GM23338 (cell line): ENCODE measurements around the gene NTF3. TPM values are rescaled to one million over a fixed set of nuclear protein-coding genes. Genes with fewer than 3 reads are reported as not detected.

ENCODE experiments used
- ATAC-seq: fragments of 200-7000 bp; cut with Tn5 transposase; 3 replicates; pipeline ENCODE4 v1.9.1; 2020
- DNase-seq: peaks from one replicate; pipeline ENCODE4 v3.0.0-alpha.2; 2015; ENCODE audit warnings: low spot score
- H2AFZ ChIP-seq: fragments of 200-600 bp; sonication (generic); 2 replicates; pipeline ENCODE4 v1.8.0; 2016; ENCODE audit warnings: antibody characterized with exemption, mild to moderate bottlenecking, moderate library complexity
- H3F3A ChIP-seq: fragments of 200-600 bp; sonication (generic); replicated peaks from 2 replicates; pipeline ENCODE4 v1.8.0; 2017; ENCODE audit warnings: antibody characterized with exemption, mixed run types, low read depth
- H3K27ac ChIP-seq: fragments of 200-600 bp; sonication (generic); 2 replicates; pipeline ENCODE4 v1.6.1; 2016; ENCODE audit warnings: low read depth
- H3K27me3 ChIP-seq: fragments of 200-600 bp; sonication (generic); 2 replicates; pipeline ENCODE4 v1.8.0; 2016; ENCODE audit warnings: mild to moderate bottlenecking, mixed run types, moderate library complexity; ENCODE audit not compliant: insufficient read depth
- H3K36me3 ChIP-seq: fragments of 200-600 bp; sonication (generic); 2 replicates; pipeline ENCODE4 v1.8.0; 2016; ENCODE audit warnings: mild to moderate bottlenecking; ENCODE audit not compliant: insufficient read depth
- H3K4me1 ChIP-seq: fragments of 200-600 bp; sonication (generic); 2 replicates; pipeline ENCODE4 v1.8.0; 2016; ENCODE audit warnings: mild to moderate bottlenecking, moderate library complexity; ENCODE audit not compliant: insufficient read depth
- H3K4me2 ChIP-seq: fragments of 200-600 bp; sonication (generic); 2 replicates; pipeline ENCODE4 v1.7.1; 2017; ENCODE audit warnings: mixed run types
- H3K4me3 ChIP-seq: fragments of 200-600 bp; sonication (generic); 2 replicates; pipeline ENCODE4 v1.6.1; 2016; ENCODE audit warnings: mixed run types
- H3K79me2 ChIP-seq: fragments of 200-600 bp; sonication (generic); replicated peaks from 2 replicates; pipeline ENCODE4 v1.8.0; 2017; ENCODE audit warnings: mild to moderate bottlenecking; ENCODE audit not compliant: insufficient read depth
- H3K9me2 ChIP-seq: fragments of 200-600 bp; sonication (generic); 2 replicates; pipeline ENCODE4 v1.8.0; 2017; ENCODE audit not compliant: insufficient read depth
- H4K20me1 ChIP-seq: fragments of 200-600 bp; sonication (generic); replicated peaks from 2 replicates; pipeline ENCODE4 v1.8.0; 2017; ENCODE audit warnings: mild to moderate bottlenecking; ENCODE audit not compliant: insufficient read depth
- H3K27ac Mint-ChIP-seq: 2 replicates; pipeline ENCODE4 v1.8.0; 2020; ENCODE audit warnings: inconsistent platforms, mild to moderate bottlenecking, moderate library complexity, mixed read lengths
- H3K27me3 Mint-ChIP-seq: 3 replicates; pipeline ENCODE4 v1.8.0; 2022; ENCODE audit warnings: low read depth, mild to moderate bottlenecking, moderate library complexity, mixed read lengths, inconsistent platforms; ENCODE audit not compliant: insufficient read depth, poor library complexity
- H3K36me3 Mint-ChIP-seq: 3 replicates; pipeline ENCODE4 v1.8.0; 2021; ENCODE audit warnings: low read depth, mild to moderate bottlenecking, inconsistent platforms, moderate library complexity, mixed read lengths
- H3K4me1 Mint-ChIP-seq: 3 replicates; pipeline ENCODE4 v1.8.0; 2020; ENCODE audit warnings: mild to moderate bottlenecking, inconsistent platforms, mixed read lengths
- H3K4me3 Mint-ChIP-seq: 3 replicates; pipeline ENCODE4 v1.8.0; 2021; ENCODE audit warnings: moderate library complexity, mild to moderate bottlenecking, inconsistent platforms, mixed read lengths
- H3K9me3 Mint-ChIP-seq: 3 replicates; pipeline ENCODE4 v1.8.0; 2020; ENCODE audit warnings: moderate library complexity, mild to moderate bottlenecking, inconsistent platforms, mixed read lengths
- polyA plus RNA-seq: library from polyadenylated mRNA; unstranded; fragments of >200 nt; fragmentation: Nextera tagmentation; extraction: Ambion mirVana; gene quantifications from 2 replicates; pipeline ENCODE4 v1.2.1, GENCODE V29; 2016
- total RNA-seq: library from RNA; depleted of rRNA; stranded (reverse); fragments of >200 nt; shearing (Covaris generic); gene quantifications from 2 replicates; pipeline ENCODE4 v1.2.3, GENCODE V29; 2014
- TF ChIP-seq, protein P1 (sequence below), 2 experiments: fragments of 200-600 bp in 1 of 2; sonication (generic) in 1 of 2; conservative IDR thresholded peaks; 2 replicates each; pipeline versions ENCODE4 v1.5.1 to v1.6.1; 2016 to 2017; ENCODE audit warnings: antibody characterized with exemption in 2 of 2, low read depth in 2 of 2, mild to moderate bottlenecking in 2 of 2, moderate library complexity in 1 of 2
- TF ChIP-seq, protein P2 (sequence below): fragments of 250-450 bp; sonication (Bioruptor Pico); IDR thresholded peaks from 2 replicates; pipeline ENCODE4 v1.5.0; 2020; ENCODE audit warnings: mild to moderate bottlenecking, moderate library complexity

Gene NTF3
- total and polyA plus RNA-seq, 2 experiments from 2014 or later, result 1.2 TPM; not detected in 1

DNA sequence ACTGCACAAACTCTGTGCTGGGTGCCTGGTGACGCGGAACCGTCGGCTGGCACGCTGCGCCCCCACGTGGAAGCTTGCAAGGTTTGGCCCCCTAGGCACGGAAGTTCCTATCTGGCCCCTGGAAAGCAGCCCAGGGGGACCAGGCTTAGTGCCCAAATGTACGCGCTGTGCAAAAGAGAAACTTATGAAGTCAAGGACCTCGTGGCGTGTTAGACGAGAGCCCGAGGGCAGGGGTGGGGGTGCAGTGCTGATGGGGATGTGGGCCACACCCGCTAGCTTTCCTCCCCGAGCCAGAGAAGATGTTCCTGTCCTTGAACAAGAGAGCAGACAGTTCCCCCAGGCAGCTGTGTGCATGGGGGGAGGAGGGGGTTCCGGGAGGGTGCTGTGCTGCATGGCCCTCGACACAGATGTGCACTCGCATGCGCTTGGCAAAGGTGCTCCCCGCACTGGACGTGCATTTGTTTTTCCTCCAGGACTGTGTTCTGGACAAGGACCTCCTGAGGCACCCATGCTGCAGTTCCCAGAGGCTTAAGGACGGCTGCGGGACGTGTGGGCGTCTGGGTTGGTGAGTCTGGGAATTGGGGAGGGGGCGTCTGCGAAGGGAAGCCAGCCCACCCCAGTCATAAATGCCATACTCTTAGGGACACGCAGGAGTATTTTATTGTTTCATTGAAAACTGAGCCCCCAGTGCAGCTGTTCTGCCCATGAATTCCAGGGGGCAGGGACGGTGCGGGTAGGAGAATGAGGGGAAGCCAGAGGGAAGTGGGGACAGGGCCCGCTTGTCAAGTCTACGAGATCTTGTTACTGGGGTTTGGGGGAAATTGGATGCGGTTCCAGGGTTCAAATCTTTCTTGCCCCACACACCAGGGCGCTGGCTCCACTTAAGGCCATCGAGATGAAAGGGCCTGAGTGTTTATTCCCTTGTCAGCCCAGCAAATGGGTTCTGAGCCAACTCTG, 80.0 kb downstream of the NTF3 start:
- no peaks in the 10 kb centered on the region for H3K27me3 ChIP-seq
- no peaks in the 10 kb centered on the region for H3F3A ChIP-seq
- peak overlapping the region; percentile 49; the same call in 1 of the 2 replicates for H2AFZ ChIP-seq
- TF ChIP-seq, protein P1, sequence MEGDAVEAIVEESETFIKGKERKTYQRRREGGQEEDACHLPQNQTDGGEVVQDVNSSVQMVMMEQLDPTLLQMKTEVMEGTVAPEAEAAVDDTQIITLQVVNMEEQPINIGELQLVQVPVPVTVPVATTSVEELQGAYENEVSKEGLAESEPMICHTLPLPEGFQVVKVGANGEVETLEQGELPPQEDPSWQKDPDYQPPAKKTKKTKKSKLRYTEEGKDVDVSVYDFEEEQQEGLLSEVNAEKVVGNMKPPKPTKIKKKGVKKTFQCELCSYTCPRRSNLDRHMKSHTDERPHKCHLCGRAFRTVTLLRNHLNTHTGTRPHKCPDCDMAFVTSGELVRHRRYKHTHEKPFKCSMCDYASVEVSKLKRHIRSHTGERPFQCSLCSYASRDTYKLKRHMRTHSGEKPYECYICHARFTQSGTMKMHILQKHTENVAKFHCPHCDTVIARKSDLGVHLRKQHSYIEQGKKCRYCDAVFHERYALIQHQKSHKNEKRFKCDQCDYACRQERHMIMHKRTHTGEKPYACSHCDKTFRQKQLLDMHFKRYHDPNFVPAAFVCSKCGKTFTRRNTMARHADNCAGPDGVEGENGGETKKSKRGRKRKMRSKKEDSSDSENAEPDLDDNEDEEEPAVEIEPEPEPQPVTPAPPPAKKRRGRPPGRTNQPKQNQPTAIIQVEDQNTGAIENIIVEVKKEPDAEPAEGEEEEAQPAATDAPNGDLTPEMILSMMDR (conservative IDR thresholded peaks at IDR 0.05; ENCODE audit: low read depth in 2 of 2), result peak; percentile 80 to 83
- TF ChIP-seq, protein P2, sequence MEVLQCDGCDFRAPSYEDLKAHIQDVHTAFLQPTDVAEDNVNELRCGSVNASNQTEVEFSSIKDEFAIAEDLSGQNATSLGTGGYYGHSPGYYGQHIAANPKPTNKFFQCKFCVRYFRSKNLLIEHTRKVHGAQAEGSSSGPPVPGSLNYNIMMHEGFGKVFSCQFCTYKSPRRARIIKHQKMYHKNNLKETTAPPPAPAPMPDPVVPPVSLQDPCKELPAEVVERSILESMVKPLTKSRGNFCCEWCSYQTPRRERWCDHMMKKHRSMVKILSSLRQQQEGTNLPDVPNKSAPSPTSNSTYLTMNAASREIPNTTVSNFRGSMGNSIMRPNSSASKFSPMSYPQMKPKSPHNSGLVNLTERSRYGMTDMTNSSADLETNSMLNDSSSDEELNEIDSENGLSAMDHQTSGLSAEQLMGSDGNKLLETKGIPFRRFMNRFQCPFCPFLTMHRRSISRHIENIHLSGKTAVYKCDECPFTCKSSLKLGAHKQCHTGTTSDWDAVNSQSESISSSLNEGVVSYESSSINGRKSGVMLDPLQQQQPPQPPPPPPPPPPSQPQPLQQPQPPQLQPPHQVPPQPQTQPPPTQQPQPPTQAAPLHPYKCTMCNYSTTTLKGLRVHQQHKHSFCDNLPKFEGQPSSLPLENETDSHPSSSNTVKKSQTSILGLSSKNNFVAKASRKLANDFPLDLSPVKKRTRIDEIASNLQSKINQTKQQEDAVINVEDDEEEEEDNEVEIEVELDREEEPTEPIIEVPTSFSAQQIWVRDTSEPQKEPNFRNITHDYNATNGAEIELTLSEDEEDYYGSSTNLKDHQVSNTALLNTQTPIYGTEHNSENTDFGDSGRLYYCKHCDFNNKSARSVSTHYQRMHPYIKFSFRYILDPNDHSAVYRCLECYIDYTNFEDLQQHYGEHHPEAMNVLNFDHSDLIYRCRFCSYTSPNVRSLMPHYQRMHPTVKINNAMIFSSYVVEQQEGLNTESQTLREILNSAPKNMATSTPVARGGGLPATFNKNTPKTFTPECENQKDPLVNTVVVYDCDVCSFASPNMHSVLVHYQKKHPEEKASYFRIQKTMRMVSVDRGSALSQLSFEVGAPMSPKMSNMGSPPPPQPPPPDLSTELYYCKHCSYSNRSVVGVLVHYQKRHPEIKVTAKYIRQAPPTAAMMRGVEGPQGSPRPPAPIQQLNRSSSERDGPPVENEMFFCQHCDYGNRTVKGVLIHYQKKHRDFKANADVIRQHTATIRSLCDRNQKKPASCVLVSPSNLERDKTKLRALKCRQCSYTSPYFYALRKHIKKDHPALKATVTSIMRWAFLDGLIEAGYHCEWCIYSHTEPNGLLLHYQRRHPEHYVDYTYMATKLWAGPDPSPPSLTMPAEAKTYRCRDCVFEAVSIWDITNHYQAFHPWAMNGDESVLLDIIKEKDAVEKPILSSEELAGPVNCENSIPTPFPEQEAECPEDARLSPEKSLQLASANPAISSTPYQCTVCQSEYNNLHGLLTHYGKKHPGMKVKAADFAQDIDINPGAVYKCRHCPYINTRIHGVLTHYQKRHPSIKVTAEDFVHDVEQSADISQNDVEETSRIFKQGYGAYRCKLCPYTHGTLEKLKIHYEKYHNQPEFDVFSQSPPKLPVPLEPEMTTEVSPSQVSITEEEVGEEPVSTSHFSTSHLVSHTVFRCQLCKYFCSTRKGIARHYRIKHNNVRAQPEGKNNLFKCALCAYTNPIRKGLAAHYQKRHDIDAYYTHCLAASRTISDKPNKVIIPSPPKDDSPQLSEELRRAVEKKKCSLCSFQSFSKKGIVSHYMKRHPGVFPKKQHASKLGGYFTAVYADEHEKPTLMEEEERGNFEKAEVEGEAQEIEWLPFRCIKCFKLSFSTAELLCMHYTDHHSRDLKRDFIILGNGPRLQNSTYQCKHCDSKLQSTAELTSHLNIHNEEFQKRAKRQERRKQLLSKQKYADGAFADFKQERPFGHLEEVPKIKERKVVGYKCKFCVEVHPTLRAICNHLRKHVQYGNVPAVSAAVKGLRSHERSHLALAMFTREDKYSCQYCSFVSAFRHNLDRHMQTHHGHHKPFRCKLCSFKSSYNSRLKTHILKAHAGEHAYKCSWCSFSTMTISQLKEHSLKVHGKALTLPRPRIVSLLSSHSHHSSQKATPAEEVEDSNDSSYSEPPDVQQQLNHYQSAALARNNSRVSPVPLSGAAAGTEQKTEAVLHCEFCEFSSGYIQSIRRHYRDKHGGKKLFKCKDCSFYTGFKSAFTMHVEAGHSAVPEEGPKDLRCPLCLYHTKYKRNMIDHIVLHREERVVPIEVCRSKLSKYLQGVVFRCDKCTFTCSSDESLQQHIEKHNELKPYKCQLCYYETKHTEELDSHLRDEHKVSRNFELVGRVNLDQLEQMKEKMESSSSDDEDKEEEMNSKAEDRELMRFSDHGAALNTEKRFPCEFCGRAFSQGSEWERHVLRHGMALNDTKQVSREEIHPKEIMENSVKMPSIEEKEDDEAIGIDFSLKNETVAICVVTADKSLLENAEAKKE (CRISPR knock-in tag), result no peak
- H3K9me2 ChIP-seq, result no peaks in the 10 kb centered on the region
- ATAC-seq, result peak; percentile 88
- Mint-ChIP-seq H3K9me3 (no peaks in the 10 kb centered on the region), H3K27me3 (peaks cover 5% of the 10 kb centered on the region), H3K36me3 (no peaks in the 10 kb centered on the region; the same call in 2 of the 3 replicates), H3K27ac (no peak overlapping the region), H3K4me3 (no peak overlapping the region), H3K4me1 (peaks cover 19% of the 10 kb centered on the region)
- 0 out of 2 replicates have a peak overlapping the region, but pooled peaks have one; percentile 45 for H3K4me2 ChIP-seq
- peaks cover 12% of the 10 kb centered on the region; the same call in 1 of the 2 replicates for H3K4me1 ChIP-seq
- H3K4me3 ChIP-seq, result no peak overlapping the region
- no peaks in the 10 kb centered on the region for H3K79me2 ChIP-seq
- H4K20me1 ChIP-seq, result no peaks in the 10 kb centered on the region
- H3K36me3 ChIP-seq, result no peaks in the 10 kb centered on the region
- no peak overlapping the region for H3K27ac ChIP-seq
- DNase-seq, result peak; percentile 72
